NCI-H526 (cell line): ENCODE results near the gene DRAXIN.

ENCODE experiments used
- DNase-seq, 2 experiments: peaks; one replicate each; lab custom pipeline; 2025; lab: John Stamatoyannopoulos, UW

The DRAXIN gene

DNA sequence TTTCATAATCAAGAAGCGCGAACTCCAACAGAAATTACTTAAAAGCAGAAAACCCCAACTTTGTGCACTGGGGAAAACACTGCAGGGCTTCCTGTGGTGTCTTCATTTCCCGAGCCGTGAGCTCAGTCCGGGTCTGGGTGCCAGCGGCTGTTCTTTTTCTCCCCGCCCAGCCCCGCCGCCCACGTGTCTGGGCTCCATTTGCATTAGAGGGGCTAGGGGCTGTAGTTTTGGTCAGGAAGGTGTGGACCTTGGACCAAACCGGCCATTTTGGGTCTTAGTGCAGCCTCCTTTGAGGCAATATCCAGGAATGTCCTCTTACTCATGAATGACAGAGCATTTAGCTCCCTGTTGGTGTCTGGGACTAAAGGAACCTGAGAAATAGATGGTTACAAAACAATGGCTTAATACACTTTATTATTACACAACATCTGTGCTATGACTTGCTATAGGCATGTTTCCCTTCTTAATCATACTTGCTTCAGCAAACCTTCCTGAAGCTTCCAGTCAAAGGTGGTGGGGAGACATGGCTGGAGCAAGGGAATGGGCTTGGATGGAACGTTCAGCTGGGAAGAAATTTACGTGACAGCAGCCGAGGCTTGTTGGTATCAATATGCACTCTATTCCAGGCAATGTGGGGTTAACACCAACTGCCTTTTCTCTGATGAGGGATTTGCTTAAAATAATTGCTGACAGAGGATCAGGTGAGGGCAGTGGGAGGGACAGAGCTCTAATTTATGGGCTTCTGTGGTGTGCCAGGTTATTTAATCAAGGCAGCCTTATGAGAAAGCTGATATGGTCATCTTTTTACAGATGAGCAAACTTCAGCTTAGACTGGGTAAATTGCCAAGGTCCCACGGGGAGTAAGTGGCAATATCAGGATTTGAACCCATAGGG lies 45.5 kb downstream of the DRAXIN start:
- peak; percentile 86 to 88 for DNase-seq

DNA sequence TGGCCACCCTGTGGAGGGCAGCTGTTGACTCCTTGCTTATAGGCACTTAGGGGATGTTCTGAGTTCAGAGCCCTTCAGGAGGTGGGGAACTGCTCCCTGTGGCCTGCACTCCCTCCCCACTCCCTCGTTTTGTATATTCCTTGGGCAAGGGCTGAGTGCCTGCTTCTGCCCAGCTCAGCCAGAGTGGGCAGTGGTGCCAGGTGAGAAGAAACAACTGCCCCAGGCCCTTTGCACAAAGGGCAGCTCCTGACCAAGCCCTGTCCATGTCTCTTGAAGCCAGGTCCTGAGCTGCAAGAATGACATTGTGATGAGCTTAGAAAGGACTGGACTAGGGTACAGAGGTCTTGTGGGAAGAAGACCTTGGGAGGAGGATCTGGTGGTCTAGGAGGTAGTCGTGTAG lies 46.6 kb downstream of the DRAXIN start:
- DNase-seq = no peak

DNA sequence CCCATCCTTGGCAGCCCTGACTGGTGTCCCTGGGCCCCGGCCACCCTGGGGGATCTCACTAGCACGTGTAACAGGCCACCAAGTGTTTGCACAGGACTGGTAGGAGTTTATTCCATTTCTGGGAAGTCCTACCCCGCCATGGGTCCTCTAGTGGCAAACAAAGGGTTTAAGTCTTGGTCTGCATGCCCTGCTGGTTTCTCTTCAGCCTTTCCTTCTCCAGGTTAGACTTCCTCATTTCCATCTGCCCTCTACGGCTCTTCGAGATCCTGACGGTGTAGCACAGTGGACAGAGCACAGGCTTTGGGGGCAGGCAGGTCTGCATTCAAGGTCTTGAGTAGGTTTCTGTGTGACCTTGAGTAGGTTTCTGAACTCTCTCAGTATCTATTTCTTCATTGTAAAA lies 47.3 kb downstream of the DRAXIN start:
- DNase-seq = no peak

DNA sequence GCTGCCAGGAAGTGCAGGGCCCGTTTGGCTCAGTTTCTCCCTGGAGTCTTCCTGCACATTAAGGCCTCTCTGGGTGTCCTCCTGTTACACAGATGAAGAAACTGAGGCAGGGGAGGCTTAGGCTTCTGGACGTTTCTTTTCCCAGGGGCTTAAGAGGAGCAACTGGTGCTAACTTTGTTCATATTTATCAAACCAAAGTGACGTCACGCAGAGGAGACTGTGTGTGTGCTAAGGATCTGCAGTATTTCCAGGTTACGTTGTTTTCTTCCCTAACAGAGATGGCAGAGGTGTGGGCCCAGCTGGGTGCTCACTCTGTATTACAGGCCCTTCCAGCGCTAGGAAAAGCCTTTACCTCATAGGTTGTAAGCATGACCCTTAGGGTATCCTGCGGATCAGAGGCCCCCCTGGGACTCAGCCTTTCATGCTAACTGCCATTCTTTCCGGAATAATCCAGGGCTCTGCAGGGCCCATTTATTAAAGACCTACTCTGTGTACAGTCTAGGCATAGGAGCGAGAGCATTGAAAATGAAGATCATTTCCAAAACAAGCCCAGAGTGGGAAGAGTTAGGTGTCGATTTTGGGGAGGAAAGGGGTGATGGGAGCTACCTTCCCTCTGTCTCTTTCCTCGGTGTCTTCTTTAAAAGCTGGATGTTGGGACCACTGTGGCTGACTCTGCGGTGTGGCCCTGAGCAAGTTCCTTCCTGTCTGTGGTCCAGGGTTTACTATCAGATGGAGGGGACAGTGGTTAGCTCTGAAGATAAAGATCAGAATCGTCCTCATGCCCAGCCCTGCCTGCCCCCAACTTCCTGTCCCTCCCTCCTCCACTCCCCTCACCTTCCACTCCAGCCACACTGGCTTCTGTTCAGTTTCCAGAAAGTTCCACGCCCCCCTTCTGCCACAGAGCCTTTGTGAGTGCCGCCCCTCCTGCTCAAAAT lies 49.0 kb downstream of the DRAXIN start:
- DNase-seq = no peak

DNA sequence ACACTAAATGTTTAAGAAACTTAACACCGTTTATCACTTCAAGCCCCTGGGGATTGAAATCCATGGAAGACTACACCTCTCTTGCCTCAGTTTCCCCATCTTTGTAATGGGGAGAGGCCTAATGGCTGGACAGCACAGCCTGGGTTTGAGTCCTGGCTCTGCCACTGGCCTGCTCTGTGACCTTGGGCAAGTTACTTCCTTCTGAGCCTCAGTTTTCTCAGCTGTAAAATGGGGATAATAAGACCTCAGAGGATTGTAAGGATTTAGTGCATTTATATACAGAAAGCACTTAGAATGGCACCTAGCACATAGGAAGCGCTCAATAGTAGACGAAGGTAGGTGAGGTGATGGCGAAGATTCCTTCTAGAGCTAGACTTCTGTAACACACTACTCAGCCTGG lies 50.0 kb downstream of the DRAXIN start:
- no peak for DNase-seq

DNA sequence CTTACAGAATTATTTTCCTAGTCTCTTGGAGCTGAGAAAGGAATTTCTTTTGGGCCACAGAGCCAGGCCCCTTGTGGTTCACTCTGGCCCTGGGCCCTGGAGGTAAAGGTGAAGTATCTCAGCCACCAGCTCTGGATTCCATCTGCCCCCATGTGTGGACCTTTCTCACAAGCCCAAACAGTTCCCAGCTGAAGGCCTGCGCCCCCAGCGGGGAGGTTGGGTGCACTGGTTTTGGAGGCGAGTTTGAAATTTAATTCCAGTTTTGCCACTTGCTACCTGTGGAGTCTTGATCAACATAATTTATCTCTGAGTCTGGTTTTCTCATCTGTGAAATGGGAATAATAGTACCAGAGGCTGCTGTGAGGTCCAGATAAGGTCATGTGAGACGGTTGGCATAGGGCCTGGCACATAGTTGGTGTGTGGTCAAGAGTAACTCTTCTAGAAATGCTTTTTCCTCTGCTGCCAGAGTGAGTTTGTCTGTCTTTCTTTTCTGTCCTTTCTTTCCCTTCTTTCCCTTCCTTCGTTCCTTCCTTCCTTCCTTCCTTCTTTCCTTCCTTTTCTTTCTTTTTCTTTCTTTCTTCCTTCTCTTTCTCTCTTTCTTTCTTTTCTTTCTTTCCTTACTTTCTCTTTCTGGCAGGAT lies 50.5 kb downstream of the DRAXIN start:
- no peak for DNase-seq

DNA sequence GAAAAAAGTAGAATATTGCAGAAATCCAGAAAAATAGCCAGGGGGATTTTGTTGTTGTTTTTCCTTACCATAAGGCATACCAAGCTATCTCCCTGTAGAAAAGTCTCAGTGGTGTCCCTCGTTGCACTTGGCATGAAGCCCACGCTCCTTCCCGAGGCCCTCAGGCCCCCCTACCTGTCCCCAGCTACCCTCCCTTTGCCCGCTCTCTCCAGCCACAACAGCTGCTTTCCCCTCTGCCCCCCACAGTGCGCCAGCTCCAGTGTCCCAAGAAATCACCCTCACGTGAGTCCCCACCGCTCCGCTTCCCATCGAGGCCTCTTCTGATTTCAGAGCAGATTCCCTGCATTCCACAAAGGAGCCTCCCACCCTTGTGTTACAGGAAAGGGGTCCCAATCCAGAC lies 52.8 kb downstream of the DRAXIN start:
- no peak for DNase-seq

DNA sequence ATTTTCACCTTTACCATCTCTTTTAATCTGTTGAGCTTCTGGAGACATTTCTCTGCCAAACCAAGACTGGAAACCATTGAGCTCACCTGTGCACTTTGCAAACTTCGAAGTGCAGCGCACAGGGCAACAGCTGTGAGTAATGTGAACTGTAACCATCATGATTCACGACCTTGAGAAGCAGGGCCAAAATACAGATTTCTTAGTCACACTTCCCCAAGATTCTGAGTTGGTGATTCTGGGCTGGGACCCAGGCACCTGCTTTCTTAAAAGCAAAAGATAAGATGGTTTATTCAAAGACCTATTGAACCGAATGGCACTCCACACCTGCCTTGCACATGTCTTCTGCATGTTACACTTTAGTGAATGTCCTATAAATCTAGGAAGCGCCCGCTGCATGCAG lies 54.6 kb downstream of the DRAXIN start:
- DNase-seq = no peak

DNA sequence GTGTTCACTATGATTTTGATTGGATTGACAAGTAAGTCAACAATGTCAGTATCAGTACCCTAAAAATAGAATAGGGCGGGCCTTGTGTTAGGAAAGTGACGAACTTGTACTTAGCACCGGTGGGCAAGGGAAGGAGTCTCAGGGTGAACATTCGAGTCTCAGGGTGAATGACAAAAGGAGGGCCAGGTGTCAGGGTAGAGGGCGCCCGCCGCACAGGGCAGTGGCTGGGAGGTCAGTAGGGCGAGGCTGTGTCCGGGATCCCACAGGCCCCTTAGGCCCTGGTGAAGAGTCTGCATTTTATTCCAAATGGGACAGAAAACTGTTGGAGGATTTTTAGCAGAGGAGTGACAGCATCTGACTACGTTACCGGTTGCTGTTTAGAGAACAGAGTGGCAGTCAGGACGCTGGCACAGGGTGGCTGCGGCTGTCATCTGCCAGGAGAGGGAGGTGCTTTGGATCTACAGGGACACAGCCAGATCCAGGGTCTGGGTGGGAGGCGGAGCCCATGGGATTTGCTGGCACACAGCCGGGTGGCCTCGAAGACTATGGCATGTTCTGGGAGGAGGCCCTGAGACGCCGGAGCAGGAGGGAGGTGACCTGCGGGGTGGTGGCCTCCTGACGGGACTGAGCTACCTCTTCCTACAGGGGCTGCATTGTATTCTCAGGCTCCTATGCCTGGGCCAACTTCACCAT lies 55.4 kb downstream of the DRAXIN start:
- DNase-seq = no peak

DNA sequence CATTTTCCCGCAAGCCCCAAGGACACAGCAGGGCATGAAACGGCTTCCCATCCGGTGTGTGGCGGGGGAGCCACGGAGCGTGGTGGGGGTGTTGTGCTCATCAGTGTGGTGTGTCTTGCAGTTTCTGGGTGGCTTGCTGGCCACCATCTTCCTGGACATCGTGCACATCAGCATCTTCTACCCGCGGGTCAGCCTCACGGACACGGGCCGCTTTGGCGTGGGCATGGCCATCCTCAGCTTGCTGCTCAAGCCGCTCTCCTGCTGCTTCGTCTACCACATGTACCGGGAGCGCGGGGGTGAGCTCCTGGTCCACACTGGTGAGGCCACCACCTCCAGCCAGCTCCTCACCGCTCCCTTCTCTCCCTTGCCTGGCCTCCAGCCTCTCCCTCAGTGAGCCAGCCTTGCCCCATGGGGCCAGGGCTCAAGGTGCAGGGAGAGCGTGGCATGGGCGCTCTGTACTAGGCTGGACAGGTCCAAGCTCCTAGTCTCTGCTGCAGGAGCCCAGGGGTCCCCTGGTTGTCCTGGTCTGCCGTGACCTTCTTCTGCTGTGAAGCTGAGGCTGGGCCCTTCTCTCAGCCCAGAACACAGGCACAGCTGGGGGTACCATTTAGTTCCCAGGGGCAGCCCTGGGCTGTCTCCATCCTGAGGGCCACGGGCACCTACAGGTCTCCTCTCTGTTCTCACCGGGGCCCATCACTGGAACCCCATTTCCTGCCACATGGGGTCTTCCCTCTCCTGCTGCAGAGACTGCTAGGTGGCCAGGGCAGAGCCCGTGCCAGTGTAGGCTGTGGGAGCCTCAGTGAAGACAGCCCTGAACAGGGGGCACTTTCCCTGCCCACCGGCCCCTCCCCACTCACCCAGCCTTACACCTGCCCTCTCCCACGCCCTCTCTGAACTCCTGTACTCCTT lies 57.0 kb downstream of the DRAXIN start:
- DNase-seq = no peak

DNA sequence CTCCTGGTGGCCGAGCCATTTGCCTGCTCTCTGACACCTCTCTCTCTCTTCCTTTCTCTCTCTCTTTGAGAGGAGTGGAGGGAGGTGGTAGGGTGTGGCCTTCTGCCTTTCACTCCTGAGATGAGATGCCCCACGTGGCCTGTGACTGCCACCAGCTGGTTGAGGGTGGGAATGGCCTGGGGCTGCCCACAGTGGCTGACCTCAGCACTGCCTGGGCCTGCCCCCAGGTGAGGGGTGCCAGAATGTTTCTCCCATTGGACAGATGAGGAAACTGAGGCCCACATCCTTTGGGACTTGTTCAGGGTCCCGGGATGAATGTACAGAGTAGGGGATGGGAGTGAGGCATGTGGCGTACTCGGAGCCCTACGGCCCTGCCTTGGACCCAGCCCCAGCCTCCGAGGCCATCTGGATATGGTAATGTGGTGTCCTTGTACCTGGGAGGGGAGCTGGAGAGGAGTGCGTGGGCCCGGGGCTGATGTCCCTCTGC lies 57.7 kb downstream of the DRAXIN start:
- peak; percentile 5 to 38 for DNase-seq

DNA sequence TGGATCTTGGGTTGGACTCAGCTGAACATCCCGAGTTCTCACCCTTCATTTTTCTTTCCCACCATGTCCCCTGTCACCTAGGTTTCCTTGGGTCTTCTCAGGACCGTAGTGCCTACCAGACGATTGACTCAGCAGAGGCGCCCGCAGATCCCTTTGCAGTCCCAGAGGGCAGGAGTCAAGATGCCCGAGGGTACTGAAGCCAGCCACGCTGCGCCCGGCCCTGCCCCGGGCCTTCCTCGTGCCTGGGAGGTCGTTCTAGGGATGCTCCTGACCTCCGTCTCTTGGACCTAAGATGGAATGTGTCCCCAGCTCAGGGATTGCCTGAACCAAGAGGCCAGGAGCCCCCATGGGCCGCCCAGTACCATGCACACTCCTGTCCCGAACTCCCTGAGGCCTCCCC lies 58.5 kb downstream of the DRAXIN start:
- no peak for DNase-seq

DNA sequence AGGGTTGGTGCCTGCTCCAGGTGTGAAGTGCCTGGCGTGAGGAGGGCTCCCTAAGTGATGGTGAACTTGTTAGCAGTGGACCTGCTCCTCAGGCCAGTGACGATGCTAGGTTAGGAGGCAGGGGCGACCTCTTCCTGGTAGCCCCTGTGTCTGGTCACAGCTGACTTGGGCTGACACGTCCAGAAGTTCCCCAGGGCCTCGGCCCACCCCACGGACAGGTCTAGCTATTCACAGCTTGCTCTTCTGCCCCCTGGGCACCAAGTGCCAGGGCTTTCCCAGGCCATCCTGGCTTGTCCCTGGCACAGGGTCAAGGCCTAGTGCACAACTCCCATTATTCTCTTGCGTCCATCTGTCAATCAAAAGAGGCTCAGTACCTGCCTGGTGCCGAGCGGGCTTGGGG lies 59.6 kb downstream of the DRAXIN start:
- no peak for DNase-seq

DNA sequence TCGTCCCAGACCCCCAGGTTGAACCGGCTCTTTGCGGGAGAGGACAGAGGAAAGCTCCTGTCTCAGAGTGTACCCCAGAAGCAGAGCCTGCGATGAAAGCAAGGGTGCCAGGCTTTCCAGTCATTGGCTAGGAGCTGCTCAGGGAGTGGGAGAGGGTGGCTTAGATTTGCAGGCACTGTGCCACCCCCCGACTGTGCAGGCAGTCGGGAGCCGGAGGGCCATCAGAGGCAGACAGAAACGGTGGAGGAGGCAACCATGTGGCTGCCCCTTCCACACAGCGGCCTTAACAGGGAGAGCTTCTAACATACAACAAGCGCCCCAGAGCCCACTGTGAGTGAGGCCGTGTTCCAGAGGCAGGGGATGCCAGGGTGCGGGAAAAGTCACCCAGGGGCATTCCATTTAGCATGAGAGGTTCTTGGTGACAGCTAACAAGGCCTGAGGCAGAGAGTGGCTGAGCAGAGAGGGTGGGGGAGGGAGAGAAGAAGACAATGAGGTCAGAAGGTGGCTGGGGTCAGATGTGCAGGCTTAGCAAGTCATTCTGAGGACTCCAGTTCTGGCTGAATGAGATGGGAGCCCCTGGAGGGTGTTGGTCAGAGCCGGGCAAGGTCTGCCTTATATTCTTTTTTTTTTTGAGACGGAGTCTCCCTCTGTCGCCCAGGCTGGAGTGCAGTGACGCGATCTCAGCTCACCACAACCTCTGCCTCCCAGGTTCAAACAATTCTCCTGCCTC lies 61.0 kb downstream of the DRAXIN start:
- no peak for DNase-seq

DNA sequence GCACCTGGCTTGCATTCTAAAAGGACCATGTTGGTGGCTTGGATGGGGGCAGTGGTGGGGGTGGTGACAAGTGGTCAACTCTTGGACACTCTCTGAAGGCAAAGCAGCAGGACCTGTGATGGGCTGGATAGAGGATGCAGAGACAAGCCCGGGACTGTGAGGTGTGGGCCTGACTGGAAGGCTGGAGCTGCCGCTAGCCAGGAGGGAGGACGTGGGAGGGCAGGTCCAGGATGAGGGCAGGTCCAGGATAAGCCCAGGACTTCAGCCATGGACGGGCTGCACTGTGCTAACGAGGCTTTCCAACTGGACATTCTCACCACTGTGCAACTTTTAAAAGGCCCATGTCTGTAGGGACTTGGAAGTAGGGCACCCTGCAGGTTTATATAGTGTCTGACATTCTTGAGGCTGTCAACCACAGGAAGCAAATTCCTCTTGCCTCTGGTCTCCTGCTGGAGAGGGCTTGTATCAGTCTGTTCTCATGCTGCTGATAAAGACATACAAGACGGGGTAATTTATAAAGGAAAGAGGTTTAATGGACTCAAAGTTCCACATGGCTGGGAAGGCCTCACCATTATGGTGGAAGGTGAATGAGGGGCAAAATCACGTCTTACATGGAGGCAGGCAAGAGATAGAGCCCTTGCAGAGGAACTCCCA lies 62.2 kb downstream of the DRAXIN start:
- no peak for DNase-seq

DNA sequence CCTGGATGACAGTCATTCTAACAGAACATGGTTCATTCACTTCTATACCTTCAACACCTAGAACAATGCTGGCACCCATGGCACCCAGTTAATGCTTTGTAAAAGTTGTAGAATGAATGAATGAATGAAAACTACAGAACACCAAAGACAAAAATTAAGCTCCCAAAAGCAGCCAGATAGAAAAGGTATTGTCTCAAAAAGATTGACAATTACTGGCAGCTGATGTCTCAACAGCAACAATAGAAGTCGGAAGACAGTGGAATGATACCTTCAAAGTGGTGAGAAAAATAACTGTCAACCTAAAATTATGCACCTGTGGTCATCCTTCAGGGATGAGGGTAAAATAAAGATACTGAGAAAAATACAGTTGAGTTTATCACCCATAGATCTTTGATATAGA lies 65.5 kb downstream of the DRAXIN start:
- DNase-seq = no peak

DNA sequence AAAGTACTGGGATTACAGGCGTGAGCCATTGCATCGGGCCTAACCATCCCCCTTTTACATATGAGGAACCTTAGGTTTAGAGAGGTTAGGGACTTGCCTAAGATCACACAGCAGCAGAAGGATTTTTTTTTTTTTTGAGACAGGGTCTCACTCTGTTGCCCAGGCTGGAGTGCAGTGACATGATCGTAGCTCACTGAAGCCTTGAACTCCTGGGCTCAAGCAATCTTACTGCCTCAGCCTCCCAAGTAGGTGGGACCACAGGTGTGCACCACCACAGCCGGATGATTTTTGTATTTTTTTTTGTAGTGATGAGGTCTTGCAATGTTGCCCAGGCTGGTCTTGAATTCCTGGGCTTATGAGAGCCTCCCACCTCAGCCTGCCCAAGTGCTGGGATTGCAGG lies 68.3 kb downstream of the DRAXIN start:
- no peak for DNase-seq

DNA sequence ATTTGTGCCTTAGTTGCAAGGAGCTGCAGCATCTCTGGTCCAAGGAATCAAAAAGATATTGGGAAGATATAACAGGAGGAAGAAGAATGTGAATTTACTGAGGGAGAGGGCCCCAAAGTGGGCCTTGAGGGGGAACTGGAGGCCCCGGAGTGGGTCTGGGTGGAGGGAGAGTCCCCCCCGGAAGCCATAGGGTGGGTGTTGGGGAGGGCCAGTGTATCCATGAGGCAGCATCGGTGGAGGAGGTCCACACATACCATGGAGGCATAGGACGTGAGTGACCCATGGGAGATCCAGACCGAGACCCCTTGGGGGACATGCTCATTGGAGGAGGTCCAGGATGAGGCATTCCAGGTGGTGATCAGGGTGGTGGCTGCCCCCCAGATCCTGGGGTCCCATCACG lies 69.8 kb downstream of the DRAXIN start:
- no peak for DNase-seq

DNA sequence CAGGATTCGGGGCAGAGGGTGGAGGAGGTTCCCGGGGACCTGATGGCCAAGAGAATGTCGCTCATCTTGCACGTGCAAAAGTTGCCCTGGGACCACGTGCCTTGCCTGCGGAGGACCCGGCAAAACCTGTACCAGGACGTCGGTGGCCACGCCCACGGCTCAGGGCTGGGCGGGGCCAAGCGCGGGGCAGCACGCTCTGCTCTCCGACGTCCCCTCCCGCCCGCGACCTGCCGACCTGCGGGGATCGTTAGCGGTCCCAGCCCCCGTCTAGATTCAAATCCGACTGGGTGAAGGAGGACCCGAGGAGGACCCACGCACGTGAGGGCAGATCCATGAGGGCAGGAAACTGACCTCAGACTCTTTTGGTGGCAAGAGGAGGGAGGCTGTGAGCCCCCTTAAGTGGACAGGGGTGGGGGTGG lies 70.5 kb downstream of the DRAXIN start, which contains the start of gene C1orf167:
Gene C1orf167 (plus strand): TSS at position 206 of the 419 bp plus-strand sequence. CDS start 2,208 bp downstream, outside the sequence.
- peak; percentile 7 to 40 for DNase-seq
